HepG2 (cell line): ENCODE results near the gene STK39. TPM values are rescaled to one million over a fixed set of nuclear protein-coding genes. Genes with fewer than 3 reads are reported as not detected.

Experiments used
- ATF2 ChIP-seq: sonication (generic); formaldehyde crosslinking; IDR thresholded peaks from 2 replicates; pipeline ENCODE4 v1.4.0; 2020; ENCODE audit warnings: missing genetic modification reagents
- ATRX ChIP-seq: sonication (generic); formaldehyde crosslinking; IDR thresholded peaks from 2 replicates; pipeline ENCODE4 v1.4.0; 2020; ENCODE audit warnings: missing genetic modification reagents, borderline replicate concordance
- BCL3 ChIP-seq: sonication (generic); formaldehyde crosslinking; IDR thresholded peaks from 2 replicates; pipeline ENCODE4 v1.5.1; 2020; ENCODE audit warnings: mild to moderate bottlenecking, missing genetic modification reagents, moderate library complexity
- CBX5 ChIP-seq: sonication (generic); formaldehyde crosslinking; IDR thresholded peaks from 2 replicates; pipeline ENCODE4 v1.4.0; 2020; ENCODE audit warnings: missing genetic modification reagents, borderline replicate concordance
- CSRNP1 ChIP-seq: sonication (generic); formaldehyde crosslinking; IDR thresholded peaks from 2 replicates; pipeline ENCODE4 v1.8.1; 2023; ENCODE audit warnings: mild to moderate bottlenecking, missing genetic modification reagents
- POLR2G ChIP-seq: fragments of 200-400 bp; formaldehyde crosslinking; IDR thresholded peaks from 2 replicates; pipeline ENCODE4 v1.6.1; 2018; ENCODE audit warnings: mild to moderate bottlenecking, low read depth, low read length, moderate library complexity
- SMYD3 ChIP-seq: sonication (generic); formaldehyde crosslinking; IDR thresholded peaks from 2 replicates; pipeline ENCODE4 v1.8.1; 2023; ENCODE audit warnings: mild to moderate bottlenecking, missing genetic modification reagents
- XRCC5 ChIP-seq: fragments of 200-400 bp; formaldehyde crosslinking; optimal IDR thresholded peaks from 2 replicates; pipeline ENCODE3; 2017; ENCODE audit warnings: mild to moderate bottlenecking, low read length
- ZNF142 ChIP-seq: sonication (generic); formaldehyde crosslinking; IDR thresholded peaks from 2 replicates; pipeline ENCODE4 v1.4.0; 2020; ENCODE audit warnings: missing genetic modification reagents
- ZNF20 ChIP-seq: sonication (generic); formaldehyde crosslinking; IDR thresholded peaks from 2 replicates; pipeline ENCODE4 v1.4.0; 2020; ENCODE audit warnings: mild to moderate bottlenecking, moderate library complexity, missing genetic modification reagents
- ZNF205 ChIP-seq: IDR thresholded peaks from 2 replicates; pipeline ENCODE4 v1.6.1; 2018; ENCODE audit warnings: missing biosample characterization, missing genetic modification reagents
- ZNF512B ChIP-seq: sonication (generic); formaldehyde crosslinking; IDR thresholded peaks from 2 replicates; pipeline ENCODE4 v1.5.1; 2020; ENCODE audit warnings: missing genetic modification reagents, mild to moderate bottlenecking, borderline replicate concordance
- ZNF549 ChIP-seq: sonication (generic); formaldehyde crosslinking; IDR thresholded peaks from 2 replicates; pipeline ENCODE4 v1.5.0; 2020; ENCODE audit warnings: missing genetic modification reagents
- ZNF652 ChIP-seq: IDR thresholded peaks from 2 replicates; pipeline ENCODE4 v1.6.1; 2016; ENCODE audit warnings: low read depth, borderline replicate concordance
- polyA plus RNA-seq, 8 experiments: library from polyadenylated mRNA; depleted of rRNA in 3 of 8; stranded (reverse) in 7 of 8; unstranded in 1 of 8; fragments of >200 nt; fragmentation: Illumina TruSeq in 4 of 8; extraction: Trizol in 4 of 8; gene quantifications; 2 replicates each; pipeline versions ENCODE4 v1.2.1 to v1.2.3, GENCODE V29; 2011 to 2016; ENCODE audit warnings: low read depth in 4 of 8, missing spikeins in 1 of 8, mixed read lengths in 1 of 8; ENCODE audit not compliant: insufficient read depth in 1 of 8
- total RNA-seq, 5 experiments: library from RNA; depleted of rRNA; stranded (reverse); fragments of >200 nt; fragmentation: Illumina TruSeq; extraction: Trizol; gene quantifications; 2 replicates each; pipeline ENCODE4 v1.2.3, GENCODE V29; 2016; ENCODE audit warnings: low read depth in 1 of 5

The STK39 gene
- total and polyA plus RNA-seq, 2 of the 13 experiments (the other 11 are each of a cell fraction or from before 2014, with no cell fraction given) = 27.3 to 38.4 TPM

- 0 out of 2 replicates have a peak, but pooled peaks have one; percentile 34 for TF ChIP-seq ZNF512B (CRISPR knock-in tag)
- TF ChIP-seq ZNF20 (CRISPR knock-in tag) = 0 out of 2 replicates have a peak, but pooled peaks have one; percentile 15
- peak; percentile 65 for TF ChIP-seq POLR2G
- TF ChIP-seq CBX5 (CRISPR knock-in tag) = no peak
- peak; percentile 4; the same call in 1 of the 2 replicates for TF ChIP-seq ZNF652 (CRISPR knock-in tag)
- TF ChIP-seq ZNF205 = 0 out of 2 replicates have a peak, but pooled peaks have one; percentile 43
- TF ChIP-seq ZNF142 = 0 out of 2 replicates have a peak, but pooled peaks have one; percentile 17
- TF ChIP-seq ATF2 (CRISPR knock-in tag) = no peak
- TF ChIP-seq ATRX (CRISPR knock-in tag) = 0 out of 2 replicates have a peak, but pooled peaks have one; percentile 46
- 0 out of 2 replicates have a peak, but pooled peaks have one; percentile 14 for TF ChIP-seq BCL3 (CRISPR knock-in tag)
- TF ChIP-seq ZNF549 (CRISPR knock-in tag) = no peak
- 0 out of 2 replicates have a peak, but pooled peaks have one; percentile 43 for TF ChIP-seq CSRNP1 (CRISPR knock-in tag)
- TF ChIP-seq SMYD3 (CRISPR knock-in tag) = peak; percentile 23; the same call in 1 of the 2 replicates
- TF ChIP-seq XRCC5 = no peak
These were observed 57.4 kb downstream of the STK39 start (continued) for GRCh38 chr2:168189835-168190569.
